GM19397 (cell line): ENCODE measurements around the gene RBM19.

ENCODE experiments used
- ATAC-seq: cut with Tn5 transposase; IDR thresholded peaks from one replicate; pipeline ENCODE4 v1.9.1; 2021; ENCODE audit warnings: mild to moderate bottlenecking, moderate library complexity; ENCODE audit not compliant: unreplicated experiment

RBM19 gene

GRCh38 chr12:113841786-113842185 is 124.3 kb downstream of the RBM19 start:
- ATAC-seq: no peak

- no peak for ATAC-seq
Observed at GRCh38 chr12:113840401-113841042, 125.6 kb downstream of the RBM19 start.

- no peak for ATAC-seq
Observed at GRCh38 chr12:113838896-113839295, 127.2 kb downstream of the RBM19 start.

- no peak for ATAC-seq
Observed at GRCh38 chr12:113837528-113838296, 128.4 kb downstream of the RBM19 start.

GRCh38 chr12:113837084-113837483 is 129.0 kb downstream of the RBM19 start:
- no peak for ATAC-seq

GRCh38 chr12:113835896-113836295 is 130.2 kb downstream of the RBM19 start:
- ATAC-seq: no peak

- ATAC-seq: no peak
Observed at GRCh38 chr12:113835433-113835832, 130.7 kb downstream of the RBM19 start.

GRCh38 chr12:113833422-113833821 is 132.7 kb downstream of the RBM19 start:
- ATAC-seq: no peak

GRCh38 chr12:113831476-113831875 is 134.6 kb downstream of the RBM19 start:
- no peak for ATAC-seq

GRCh38 chr12:113831016-113831415 is 135.1 kb downstream of the RBM19 start:
- ATAC-seq: no peak

GRCh38 chr12:113829212-113829611 is 136.9 kb downstream of the RBM19 start:
- no peak for ATAC-seq

GRCh38 chr12:113827539-113828114 is 138.5 kb downstream of the RBM19 start:
- ATAC-seq: no peak

- ATAC-seq: no peak
Observed at GRCh38 chr12:113826805-113827538, 139.2 kb downstream of the RBM19 start.

- no peak for ATAC-seq
Observed at GRCh38 chr12:113825705-113826104, 140.4 kb downstream of the RBM19 start.

- ATAC-seq: no peak
Observed at GRCh38 chr12:113823816-113824215, 142.3 kb downstream of the RBM19 start.

- no peak for ATAC-seq
Observed at GRCh38 chr12:113823016-113823415, 143.1 kb downstream of the RBM19 start.

GRCh38 chr12:113820842-113821241 is 145.3 kb downstream of the RBM19 start:
- no peak for ATAC-seq

- ATAC-seq: no peak
Observed at GRCh38 chr12:113820309-113820708, 145.8 kb downstream of the RBM19 start.

- no peak for ATAC-seq
Observed at GRCh38 chr12:113819495-113819894, 146.6 kb downstream of the RBM19 start.

GRCh38 chr12:113818833-113819232 is 147.3 kb downstream of the RBM19 start:
- no peak for ATAC-seq

GRCh38 chr12:113818283-113818682 is 147.8 kb downstream of the RBM19 start:
- ATAC-seq: no peak
